OCI-M2 (cell line): ENCODE data around the gene MAP4K3.

Experiments used
- DNase-seq: peaks from one replicate; lab custom pipeline; 2025; ENCODE audit not compliant: unreplicated experiment; lab: John Stamatoyannopoulos, UW

MAP4K3 gene

DNA sequence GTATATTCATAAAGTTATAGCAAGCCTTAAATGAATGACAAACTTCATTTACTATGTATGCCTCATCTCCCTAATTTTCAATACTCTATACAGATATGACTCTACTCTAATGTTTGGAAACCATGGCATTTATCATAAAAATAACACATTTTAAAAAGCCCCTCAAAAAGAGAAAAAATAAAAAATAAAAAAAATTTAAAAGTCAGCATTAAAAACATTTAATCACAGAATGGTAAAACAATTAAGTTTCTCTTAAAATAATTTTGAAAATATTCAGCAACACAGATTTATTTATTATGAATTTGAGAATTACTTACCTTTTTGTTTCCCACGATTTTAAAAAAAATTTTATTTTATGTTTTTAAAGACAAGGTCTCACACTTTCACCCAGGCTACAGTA is 128.3 kb downstream of the MAP4K3 start:
- DNase-seq = no peak

DNA sequence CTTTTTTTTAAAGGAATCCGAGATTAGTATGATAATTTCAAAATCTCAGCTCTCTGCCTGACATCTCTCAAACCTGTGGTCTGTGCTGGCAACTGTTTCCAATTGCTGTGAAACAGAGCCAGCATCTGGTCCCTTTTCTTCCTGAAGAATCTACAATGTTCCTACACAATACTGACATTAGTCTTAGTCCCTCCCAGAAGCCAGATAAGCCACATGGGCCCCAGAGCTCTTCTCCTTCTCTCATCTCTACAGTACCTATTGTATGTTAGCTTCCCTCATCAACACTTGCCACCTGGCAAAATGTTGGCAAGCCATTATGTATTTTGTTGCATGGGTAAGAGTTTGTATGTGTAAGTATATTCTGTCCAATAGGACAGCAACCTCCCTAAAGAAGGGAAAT is 130.5 kb downstream of the MAP4K3 start:
- no peak for DNase-seq

DNA sequence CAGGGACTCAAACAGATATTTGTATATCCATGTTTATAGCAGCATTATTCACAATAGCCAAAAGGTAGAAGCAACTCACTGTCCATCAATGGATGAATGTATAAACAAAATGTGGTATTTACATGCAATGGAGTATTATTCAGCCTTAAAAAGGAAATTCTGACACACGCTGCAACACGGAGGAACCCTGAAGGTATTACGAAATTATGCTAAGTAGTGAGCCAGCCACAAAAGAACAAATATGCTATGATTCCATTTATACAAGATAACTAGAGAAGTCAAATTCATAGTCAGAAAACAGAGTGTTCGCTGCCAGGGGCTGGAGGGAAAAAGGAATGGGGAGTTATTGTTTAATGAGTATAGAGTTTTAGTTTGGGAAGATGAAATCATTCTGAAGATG is 132.4 kb downstream of the MAP4K3 start:
- no peak for DNase-seq

DNA sequence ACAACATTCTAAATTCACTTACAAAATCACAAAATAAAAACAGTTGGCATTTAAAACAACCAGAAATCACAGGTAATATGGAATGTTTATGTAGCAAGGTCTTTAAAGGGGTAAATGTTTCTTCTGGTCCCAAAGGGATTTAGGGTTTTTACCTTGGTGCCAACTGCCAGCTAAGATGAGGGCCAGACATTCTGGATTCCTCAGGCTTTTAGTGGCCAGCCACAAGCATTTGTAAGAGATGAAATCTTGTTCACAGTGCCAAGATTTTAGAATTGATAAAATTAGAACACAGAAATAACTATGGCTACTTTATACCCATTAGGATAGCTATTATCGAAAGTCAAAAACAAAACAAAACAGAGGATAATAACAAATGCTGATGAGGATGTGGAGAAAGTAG is 132.9 kb downstream of the MAP4K3 start:
- no peak for DNase-seq

DNA sequence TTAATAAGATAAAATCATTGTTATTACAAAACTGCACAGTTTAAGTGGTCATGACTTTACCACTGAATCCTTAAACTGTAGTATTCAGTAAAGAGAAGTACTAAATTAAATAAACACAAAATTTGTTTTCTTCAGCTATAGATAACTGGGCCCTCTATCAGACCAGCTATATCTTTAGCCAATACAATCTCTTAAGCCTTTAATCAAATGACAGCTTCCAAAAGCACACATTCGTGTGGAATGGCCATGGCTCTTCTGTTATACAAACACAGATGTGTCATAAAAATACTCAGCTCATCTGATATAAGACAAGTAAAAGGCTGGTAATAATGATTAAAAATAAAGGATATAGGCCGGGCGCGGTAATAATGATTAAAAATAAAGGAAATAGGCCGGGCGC is 135.7 kb downstream of the MAP4K3 start:
- no peak for DNase-seq

DNA sequence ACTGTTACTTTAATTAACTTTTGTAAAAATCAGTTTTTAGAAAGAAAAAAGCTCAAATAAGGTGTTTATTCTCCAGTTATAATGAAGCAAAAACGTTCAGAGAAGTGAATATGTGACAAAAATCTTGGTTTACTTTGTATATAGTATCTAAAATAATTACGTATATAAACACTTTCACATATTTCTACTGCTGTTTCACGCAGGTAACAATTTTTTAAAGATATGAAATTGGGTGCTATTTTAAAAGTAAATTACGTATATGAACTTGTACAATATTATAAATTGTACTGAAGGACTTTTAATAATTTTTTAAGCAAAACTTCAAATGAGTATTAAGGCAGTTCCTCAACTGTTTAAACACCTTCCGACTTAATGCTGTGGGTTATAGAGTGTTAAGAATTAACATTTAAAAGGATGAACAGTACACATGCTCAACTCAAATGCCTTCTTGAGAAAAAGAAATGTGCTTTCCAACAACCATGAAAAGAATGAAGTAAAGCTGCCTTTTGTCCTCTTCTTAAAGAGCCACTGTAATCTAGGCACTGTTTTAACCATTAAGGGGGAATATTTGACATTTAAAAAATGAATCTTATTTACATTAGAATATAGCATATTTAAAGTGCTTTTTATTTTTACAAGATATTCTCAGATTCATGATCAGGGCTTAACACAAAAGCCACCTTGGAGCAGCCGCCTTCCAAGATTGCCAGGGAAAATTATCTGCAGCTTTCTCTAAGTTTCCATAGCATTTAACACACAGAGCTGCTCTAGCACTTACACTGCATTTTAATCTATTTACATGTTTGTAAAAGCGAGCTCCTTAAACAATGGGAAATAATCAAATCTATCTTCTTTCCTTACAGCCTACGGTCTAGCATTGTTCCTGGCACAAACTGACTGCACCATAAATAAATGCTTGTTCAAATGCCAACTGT is 136.8 kb downstream of the MAP4K3 start:
- DNase-seq = no peak

DNA sequence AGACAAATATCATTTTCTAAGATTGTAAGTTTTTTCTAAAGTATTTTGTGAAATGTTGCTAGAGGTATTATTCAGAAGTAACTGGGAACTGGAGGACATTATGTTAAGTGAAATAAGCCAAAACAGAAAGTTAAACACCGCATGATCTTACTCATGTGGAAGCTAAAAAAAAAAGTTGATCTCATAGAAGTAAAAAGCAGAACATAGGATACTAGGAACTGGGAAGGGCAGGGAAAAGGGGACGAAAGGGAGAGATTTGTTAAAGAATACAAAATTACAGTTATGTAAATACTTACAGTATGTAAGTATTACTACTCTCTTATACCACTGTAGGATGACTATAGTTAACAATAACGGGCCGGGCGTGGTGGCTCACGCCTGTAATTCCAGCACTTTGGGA is 146.7 kb downstream of the MAP4K3 start:
- DNase-seq = no peak

DNA sequence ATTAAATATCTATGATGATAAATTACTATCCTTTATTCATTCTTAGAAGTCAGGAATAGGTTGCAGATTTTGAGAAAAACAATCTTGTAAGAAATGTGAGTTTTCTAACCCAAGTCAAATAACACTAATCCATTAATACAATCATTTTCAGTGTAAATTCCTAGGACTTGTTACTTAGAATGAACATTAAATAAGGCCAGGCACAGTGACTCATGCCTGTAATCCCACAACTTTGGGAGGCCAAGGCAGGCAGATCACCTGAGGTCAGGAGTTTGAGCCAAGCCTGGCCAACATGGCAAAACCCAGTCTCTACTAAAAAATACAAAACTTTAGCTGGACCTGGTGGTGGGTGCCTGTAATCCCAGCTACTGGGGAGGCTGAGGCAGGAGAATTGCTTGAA is 147.5 kb downstream of the MAP4K3 start:
- DNase-seq = no peak

DNA sequence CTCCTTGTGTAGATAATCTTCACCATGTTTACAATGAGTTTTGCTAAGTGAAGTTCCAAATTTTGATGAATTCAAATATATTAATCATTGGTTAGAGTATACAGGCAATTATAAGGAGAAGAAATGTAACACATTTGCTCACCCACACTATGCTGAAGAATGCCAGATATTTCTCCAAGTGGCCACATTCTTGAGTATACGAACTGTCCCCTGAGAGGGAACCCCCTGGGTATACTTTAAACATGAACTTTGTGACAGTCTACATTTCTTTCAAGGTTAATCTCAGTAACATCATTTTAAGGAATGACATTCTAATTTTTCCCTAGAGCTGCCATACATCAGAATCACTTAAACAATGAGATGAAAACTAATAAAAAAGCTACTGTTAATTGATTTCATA is 153.5 kb downstream of the MAP4K3 start:
- no peak for DNase-seq

DNA sequence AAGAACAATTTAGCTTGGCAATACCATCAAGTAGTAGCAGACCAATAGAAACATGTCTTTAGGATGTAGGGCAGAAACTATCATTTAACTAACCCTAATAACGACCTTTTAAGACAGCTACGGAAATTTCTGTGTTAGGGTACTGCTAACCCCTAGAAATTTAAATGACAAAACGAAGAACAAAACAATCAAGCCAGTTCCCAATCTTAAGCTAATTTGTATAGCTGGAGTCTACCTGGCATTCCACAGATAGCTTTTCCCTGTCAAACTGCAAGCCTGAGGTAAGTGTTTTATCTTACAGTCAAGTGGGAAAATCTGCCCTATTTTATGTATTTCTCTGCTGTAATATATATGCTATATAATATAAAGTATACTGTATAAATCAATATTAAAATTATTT is 155.7 kb downstream of the MAP4K3 start:
- no peak for DNase-seq

DNA sequence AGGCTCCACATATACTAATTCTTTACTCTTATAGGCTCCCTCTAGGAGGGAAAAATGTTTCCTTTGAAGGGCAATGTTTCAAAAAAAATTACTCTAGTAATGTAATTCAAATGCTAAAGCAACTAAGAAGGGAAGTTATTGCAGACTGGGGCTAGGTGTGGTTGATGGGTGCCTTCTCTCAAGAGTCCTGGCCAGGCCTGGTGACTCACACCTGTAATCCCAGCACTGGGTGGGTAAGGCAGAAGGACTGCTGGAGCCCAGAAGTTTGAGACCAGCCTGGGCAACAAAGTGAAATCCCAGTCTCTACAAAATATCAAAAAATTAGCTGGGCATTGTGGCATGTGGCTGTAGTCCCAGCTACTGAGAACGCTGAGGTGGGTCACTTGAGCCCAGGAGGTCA is 162.1 kb downstream of the MAP4K3 start:
- DNase-seq = no peak

DNA sequence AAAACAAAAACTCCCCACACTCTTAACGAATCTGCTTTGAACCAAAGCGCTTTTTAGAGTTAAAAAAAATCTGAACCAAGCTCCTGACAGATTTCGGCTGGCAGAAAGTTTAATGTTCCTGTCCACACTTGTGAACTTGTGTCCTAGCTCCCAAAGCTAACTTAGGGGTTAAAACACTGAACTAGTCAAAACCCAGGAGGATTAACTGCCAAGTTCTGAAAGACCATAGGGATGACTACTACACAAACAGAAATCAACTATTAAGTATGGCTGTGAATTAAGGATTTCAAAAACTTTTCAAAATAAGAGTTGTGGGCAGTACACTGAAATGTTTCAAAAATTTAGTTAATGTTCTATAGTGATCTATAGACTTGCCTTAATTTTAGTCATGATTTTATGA is 167.1 kb downstream of the MAP4K3 start:
- no peak for DNase-seq

DNA sequence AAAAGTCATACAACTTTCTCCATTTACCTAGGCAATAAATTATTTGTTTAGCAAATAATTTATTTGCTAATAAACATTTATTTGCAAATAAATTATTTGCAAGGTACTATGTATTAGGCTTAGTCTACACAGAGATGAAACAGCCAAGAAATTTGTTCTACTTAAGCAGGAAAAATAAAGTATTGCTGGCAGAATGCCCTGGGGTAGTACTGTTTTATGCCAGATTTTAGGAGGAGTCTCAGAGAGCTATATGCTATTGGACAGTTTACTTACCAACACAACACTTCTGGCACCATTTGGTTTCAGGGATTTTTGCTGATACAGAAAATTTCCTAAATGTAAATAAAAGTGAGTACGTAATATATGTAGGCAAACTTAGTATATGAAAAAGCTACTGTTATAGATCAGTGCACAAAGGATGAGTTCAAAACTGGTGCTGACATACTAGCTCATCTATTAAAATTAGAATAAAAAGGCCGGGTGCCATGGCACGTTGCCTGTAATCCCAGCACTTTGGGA is 170.1 kb downstream of the MAP4K3 start:
- DNase-seq = no peak

DNA sequence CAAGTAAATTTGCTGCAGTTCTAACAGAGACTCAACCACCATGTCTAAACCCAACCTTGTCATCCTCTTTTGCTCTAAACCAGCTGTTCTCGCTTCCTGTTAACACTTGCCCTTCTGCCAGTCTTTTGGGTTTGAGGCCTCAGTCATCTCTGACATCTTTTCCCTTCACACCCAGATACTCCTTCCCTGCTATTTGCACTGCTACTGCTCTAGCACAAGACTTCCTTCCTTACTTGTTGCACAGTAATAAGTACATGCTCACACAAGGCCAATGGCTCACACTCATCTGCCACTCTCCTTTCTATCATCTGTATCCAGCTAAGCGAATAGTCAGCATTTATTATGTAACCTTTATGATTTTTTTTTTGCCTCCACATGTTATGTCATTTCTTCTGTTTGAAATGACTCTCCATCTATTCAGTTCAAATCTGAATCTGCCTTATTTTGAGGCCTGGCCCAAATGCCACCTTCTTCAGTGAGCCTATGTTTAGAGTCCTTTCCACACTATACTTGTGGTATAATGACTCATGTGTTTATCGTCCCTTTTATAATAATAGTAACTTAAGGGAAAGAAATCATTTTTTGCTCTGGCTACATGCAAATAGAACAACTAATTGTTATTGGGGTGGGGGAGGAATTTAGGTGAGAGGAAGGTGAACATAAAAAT is 170.8 kb downstream of the MAP4K3 start:
- no peak for DNase-seq

DNA sequence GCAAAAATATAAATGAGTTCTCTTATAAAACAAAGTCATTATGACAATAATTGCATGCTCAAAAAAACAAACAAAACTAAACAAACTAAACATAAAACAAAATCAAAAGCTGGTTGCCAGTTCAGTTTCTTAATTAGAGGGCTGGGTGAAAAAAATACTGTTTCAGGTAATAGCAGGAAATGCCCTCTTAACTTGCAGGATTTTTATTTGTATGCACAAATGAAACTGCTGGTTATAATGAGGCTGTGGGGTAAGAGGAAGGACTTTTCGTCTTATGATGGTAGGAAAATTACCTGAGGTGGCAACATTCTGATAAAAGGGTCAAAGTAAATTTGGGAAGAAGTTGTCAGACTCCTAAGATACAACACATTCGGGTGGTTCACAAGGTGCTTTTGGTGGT is 171.8 kb downstream of the MAP4K3 start:
- DNase-seq = no peak

DNA sequence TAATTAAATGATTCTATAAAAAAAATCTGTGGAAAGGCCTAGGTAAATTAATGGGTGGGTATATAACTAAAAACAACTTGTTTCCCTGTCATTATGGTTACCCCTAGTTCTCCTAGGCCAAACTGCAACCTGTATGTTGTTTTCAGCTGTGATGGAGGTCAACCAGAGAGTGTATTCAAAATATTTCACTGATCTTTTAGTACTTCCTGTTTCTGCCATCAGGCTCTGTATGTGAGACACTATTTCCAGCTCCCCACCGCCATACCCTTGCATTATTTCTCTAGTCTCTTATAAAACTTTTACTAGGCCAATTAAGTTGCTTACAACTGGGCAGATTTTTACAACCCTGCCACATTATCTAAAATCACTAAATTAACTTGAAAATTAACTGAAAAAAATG is 172.4 kb downstream of the MAP4K3 start:
- no peak for DNase-seq

DNA sequence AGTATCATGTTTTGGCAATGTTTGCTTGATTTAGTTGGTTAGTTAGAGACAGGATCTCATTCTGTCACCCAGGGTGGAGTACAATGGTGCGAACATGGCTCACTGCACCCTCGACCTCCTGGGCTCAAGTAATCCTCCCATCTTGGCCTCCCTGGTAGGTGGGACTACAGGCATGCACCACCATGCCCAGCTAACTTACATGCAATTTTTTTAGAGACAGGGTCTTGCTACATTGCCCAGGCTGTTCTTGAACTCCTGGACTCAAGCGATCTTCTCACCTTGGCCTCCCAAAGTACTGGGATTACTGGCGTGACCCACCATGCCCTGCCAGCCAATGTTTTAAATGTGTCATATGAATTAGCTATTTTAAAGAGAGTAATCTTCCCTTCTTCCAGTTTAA is 177.0 kb downstream of the MAP4K3 start:
- no peak for DNase-seq

DNA sequence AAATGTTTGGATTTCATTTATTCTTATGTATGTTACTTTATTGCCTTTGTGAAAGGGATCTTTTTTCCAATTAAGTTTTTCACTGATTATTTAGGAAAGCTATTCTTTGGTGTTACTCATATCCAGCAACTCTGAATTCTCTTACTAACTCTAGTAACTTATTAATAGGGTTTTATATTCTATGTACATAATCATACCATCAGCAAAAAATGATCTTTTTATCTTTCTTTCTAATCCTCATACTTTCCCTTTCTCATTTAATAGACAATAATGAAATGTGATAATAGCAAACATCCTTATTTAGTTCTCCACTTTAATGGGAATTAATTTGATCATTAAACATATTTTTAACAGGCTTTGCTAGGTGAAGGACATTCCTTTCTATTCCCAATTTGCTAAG is 181.0 kb downstream of the MAP4K3 start:
- DNase-seq = no peak

DNA sequence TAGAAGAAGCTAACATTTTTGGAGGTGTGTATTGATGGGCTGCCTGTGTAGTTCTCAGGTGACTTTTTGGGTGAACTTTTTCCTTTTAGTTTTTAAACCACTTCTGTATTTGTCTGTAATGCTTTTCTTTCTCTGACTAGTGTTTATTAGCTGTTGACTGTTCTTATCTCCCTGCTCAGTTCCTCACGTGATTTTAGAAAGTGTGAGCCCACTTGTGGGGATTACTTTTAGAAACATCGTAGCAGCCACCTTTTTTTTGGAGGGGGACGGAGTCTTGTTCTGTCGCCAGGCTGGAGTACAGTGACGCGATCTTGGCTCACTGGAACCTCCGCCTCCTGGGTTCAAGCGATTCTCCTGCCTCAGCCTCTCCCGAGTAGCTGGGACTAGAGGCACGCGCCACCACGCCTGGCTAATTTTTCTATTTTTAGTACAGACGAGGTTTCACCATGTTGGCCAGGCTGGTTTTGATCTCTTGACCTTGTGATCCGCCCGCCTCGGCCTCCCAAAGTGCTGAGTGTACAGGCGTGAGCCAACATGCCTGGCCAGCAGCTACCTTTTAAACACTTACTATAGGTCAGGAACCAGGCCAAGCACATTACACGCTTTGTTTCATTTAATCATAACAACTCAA is 184.1 kb downstream of the MAP4K3 start:
- DNase-seq = no peak

DNA sequence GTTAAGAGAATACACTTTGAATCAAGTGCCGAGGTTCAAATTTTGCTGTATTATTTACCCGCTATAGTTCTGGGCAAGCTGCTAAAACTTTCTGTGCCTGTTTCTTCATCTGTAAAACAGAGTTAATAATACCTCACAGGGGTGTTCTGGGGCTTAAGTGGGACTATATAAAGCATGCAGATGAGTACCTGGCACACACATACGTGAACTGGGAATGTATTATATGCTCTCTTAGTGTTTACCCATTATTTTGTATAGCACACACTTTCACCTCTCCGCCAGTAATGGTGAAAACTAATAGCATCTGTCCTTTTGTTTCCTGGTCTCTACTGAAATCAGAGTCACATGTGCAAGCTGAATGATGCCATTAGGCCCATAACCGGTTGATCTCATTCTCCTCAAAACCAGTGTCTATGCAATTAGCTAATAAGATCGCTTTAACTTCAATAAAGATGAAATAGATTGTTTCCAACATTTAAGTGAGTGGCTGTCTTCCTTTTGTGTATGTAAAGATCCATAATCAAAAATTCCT is 189.5 kb downstream of the MAP4K3 start:
- DNase-seq = no peak

DNA sequence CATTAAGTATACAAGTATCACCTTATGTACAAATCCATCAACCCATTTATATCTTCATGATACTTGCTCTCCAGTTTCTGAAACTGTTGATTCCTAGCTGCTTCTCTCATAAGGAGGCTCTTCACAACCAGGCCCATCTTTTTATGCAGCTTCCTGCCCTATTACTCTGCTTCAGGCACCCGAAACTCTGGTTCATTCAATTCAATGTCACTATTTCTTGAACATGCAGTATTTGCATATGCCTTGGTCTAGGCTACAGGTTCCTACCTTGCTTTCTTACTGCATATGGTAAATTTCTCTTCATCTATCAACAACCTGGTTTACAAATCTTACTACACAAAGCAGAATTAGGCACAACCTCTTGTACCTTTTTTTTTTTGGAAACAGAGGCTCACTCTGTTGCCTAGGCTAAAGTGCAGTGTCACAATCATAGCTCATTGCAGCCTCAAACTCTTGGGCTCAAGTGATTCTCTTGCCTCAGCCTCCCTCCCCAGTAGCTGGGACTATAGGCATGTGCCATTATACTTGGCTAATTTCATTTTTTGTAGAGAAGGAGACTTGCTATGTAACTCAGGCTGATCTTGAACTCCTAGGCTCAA is 190.6 kb downstream of the MAP4K3 start:
- DNase-seq = no peak
